Adrenal gland (tissue), 12 donors: ENCODE data around the gene ENOX1. TPM values are rescaled to one million over a fixed set of nuclear protein-coding genes. Genes with fewer than 3 reads are reported as not detected.

Experiments
- DNase-seq, 7 donors: peaks; one replicate each; pipeline ENCODE4 v3.0.0-alpha.2; 2019 to 2020
- H3K27ac ChIP-seq, 5 donors: fragments of 200-600 bp; sonication (generic) in 4 of 5; 1 replicate in 3 of 5; 2 replicates in 2 of 5; pipeline versions ENCODE4 v1.5.1 to v1.8.0; 2016 to 2020; ENCODE audit warnings: mild to moderate bottlenecking in 1 of 5
- H3K27me3 ChIP-seq: fragments of 200-600 bp; 2 replicates; pipeline ENCODE4 v1.8.0; 2021
- H3K36me3 ChIP-seq, 2 donors: fragments of 200-600 bp; replicated peaks in 1 of 2; 1 replicate in 1 of 2; 2 replicates in 1 of 2; pipeline versions ENCODE4 v1.5.1 to v1.8.0; 2018 to 2022
- H3K4me1 ChIP-seq, 2 donors: fragments of 200-600 bp; replicated peaks in 1 of 2; 1 replicate in 1 of 2; 2 replicates in 1 of 2; pipeline versions ENCODE4 v1.5.1 to v1.8.0; 2018 to 2021
- H3K4me3 ChIP-seq, 4 donors: fragments of 200-600 bp; sonication (generic) in 3 of 4; one replicate each; pipeline ENCODE4 v1.5.1; 2016 to 2018
- H3K9me3 ChIP-seq, 3 donors: fragments of 200-600 bp; sonication (generic) in 1 of 3; replicated peaks in 1 of 3; 1 replicate in 2 of 3; 2 replicates in 1 of 3; pipeline versions ENCODE4 v1.5.1 to v1.8.0; 2016 to 2021
- POLR2A ChIP-seq, 2 donors: fragments of 450-650 bp; IDR thresholded peaks; one replicate each; pipeline ENCODE4 v1.6.1; 2017; ENCODE audit warnings: antibody characterized with exemption in 2 of 2, mild to moderate bottlenecking in 2 of 2, moderate library complexity in 1 of 2
- WGBS, 4 donors: extraction: QIAGEN DNeasy Blood & Tissue Kit in 2 of 4; methylation state at CpG; one replicate each; pipeline versions ENCODE4 v1.1.5 to v1.1.7; 2013 to 2017; 5-methylcytosine and 5-hydroxymethylcytosine counted together
- intact Hi-C, 2 donors: fragments of 100-400 bp; cut with DNase I; formaldehyde crosslinking; loops; one replicate each; pipeline versions ENCODE4 v1.14.1 to v1.15.0; 2022 to 2023
- polyA plus RNA-seq, 3 donors: library from polyadenylated mRNA; stranded (reverse); fragments of 200-250 nt in 2 of 3; fragments of 350-450 nt in 1 of 3; fragmentation: Illumina TruSeq in 1 of 3; extraction: RNeasy Lipid Tissue Mini Kit (QIAGEN cat#74804) in 1 of 3; gene quantifications; one replicate each; pipeline ENCODE4 v1.2.3, GENCODE V29; 2013 to 2014
- total RNA-seq, 9 donors: library from RNA; depleted of rRNA in 4 of 9; stranded (reverse); fragments of >200 nt in 4 of 9; fragments of 120-200 nt in 1 of 9; fragmentation: NEBNext Ultra II Directional in 1 of 9; extraction: Animal tissue kit (Norgen Biotek cat#: 25700) in 1 of 9; gene quantifications; one replicate each; pipeline versions ENCODE4 v1.1.0 to v1.2.4, GENCODE V29; 2013 to 2023
- TF ChIP-seq, protein P1 (sequence below), 6 experiments: fragments of 450-650 bp in 4 of 6; fragments of 200-600 bp in 2 of 6; sonication (generic) in 1 of 6; IDR thresholded peaks; 1 replicate in 5 of 6; 2 replicates in 1 of 6; pipeline versions ENCODE4 v1.5.1 to v1.8.0; 2016 to 2021; ENCODE audit warnings: antibody characterized with exemption in 6 of 6, mild to moderate bottlenecking in 2 of 6, moderate library complexity in 1 of 6
- donor health status: healthy with polysubstance abuse.
- donor health status: Bipolar disorder and iron deficiency.
- donor health status: DM: yes; HTN: yes; CAD: no.
- donor health status: DM: no; HTN: no; CAD: no.
- donor health status: DM: no; HTN: no; CAD: no.
- donor health status: DM: yes; HTN: yes; CAD: no.

The ENOX1 gene
- total and polyA plus RNA-seq, 12 donors = 0.25 to 5.8 (median 1.6) TPM

- 70 to 85% (median 75%) methylated on average over 2 of the region's 2 CpGs for WGBS, 4 donors
- no peaks in the 10 kb centered on the region for H3K36me3 ChIP-seq
These were observed 10.8 kb downstream of the ENOX1 start for GRCh38 chr13:43776006-43776405.

DNA sequence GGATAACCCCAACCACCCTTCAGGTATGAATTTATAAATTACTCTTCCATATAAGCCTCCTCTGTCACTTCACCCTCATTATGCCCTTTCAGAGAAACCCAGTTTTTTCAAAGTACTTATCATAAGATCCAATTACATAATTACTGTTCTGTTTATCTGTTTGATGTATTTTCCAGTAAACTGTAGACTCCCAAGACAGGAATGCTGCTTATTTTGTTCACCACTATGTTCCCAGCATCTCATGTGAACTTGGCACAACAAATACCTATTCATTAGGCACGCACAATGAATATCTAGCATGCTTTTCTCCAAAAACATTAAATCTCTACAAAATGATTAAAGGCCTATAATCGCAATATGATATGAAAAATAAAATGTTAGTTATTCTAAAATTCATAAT, 13.2 kb downstream of the ENOX1 start:
- WGBS, 4 donors = 76 to 88% (median 84%) methylated on average over 2 of the region's 2 CpGs
- Histone ChIP-seq H3K4me1 (no peaks in the 10 kb centered on the region), H3K36me3 (no peaks in the 10 kb centered on the region), H3K27ac (no peak overlapping the region), H3K9me3 (no peaks in the 10 kb centered on the region), H3K4me3 (no peak overlapping the region), H3K27me3 (no peaks in the 10 kb centered on the region)
- intact Hi-C loops = no loop called here
- no peak for DNase-seq
- TF ChIP-seq, protein P1, sequence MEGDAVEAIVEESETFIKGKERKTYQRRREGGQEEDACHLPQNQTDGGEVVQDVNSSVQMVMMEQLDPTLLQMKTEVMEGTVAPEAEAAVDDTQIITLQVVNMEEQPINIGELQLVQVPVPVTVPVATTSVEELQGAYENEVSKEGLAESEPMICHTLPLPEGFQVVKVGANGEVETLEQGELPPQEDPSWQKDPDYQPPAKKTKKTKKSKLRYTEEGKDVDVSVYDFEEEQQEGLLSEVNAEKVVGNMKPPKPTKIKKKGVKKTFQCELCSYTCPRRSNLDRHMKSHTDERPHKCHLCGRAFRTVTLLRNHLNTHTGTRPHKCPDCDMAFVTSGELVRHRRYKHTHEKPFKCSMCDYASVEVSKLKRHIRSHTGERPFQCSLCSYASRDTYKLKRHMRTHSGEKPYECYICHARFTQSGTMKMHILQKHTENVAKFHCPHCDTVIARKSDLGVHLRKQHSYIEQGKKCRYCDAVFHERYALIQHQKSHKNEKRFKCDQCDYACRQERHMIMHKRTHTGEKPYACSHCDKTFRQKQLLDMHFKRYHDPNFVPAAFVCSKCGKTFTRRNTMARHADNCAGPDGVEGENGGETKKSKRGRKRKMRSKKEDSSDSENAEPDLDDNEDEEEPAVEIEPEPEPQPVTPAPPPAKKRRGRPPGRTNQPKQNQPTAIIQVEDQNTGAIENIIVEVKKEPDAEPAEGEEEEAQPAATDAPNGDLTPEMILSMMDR (IDR thresholded peaks at IDR 0.05) = no peak
- no peak for TF ChIP-seq POLR2A (IDR thresholded peaks at IDR 0.05)

More at GRCh38 chr13:43776006-43776405, 10.8 kb downstream of the ENOX1 start:
- H3K9me3 ChIP-seq = no peaks in the 10 kb centered on the region
- no peak overlapping the region for H3K27ac ChIP-seq
- intact Hi-C loops = no loop called here
- H3K4me3 ChIP-seq = no peak overlapping the region
- H3K27me3 ChIP-seq = no peaks in the 10 kb centered on the region
- no peaks in the 10 kb centered on the region for H3K4me1 ChIP-seq
- no peak for DNase-seq
- no peak for TF ChIP-seq POLR2A (IDR thresholded peaks at IDR 0.05)
- TF ChIP-seq, protein P1 (IDR thresholded peaks at IDR 0.05) = no peak

GRCh38 chr13:43770871-43771270, 15.9 kb downstream of the ENOX1 start:
- intact Hi-C loops = no loop called here
- H3K36me3 ChIP-seq = no peaks in the 10 kb centered on the region
- no peak for DNase-seq
- no peak overlapping the region for H3K27ac ChIP-seq
- no peak overlapping the region for H3K4me3 ChIP-seq
- no peaks in the 10 kb centered on the region for H3K9me3 ChIP-seq
- 54 to 78% (median 74%) methylated on average over 3 of the region's 3 CpGs for WGBS, 4 donors
- peaks cover 0 to 5% of the 10 kb centered on the region in 2 donors for H3K4me1 ChIP-seq
- H3K27me3 ChIP-seq = no peaks in the 10 kb centered on the region
- no peak for TF ChIP-seq POLR2A (IDR thresholded peaks at IDR 0.05)
- TF ChIP-seq, protein P1 (IDR thresholded peaks at IDR 0.05) = no peak

- WGBS, 4 donors = 82 to 95% (median 85%) methylated on average over 2 of the region's 2 CpGs
- Histone ChIP-seq H3K4me1 (peaks cover 0 to 5% of the 10 kb centered on the region in 2 donors), H3K9me3 (no peaks in the 10 kb centered on the region), H3K4me3 (no peak overlapping the region), H3K27me3 (no peaks in the 10 kb centered on the region), H3K27ac (no peak overlapping the region), H3K36me3 (no peaks in the 10 kb centered on the region)
- intact Hi-C loops = no loop called here
- TF ChIP-seq, protein P1 (IDR thresholded peaks at IDR 0.05) = no peak
- no peak for TF ChIP-seq POLR2A (IDR thresholded peaks at IDR 0.05)
- DNase-seq = no peak
These were observed 17.2 kb downstream of the ENOX1 start for GRCh38 chr13:43769529-43769928.
